Measurements from ENCODE around the gene TMEM176B. TPM values are rescaled to one million over a fixed set of nuclear protein-coding genes. Genes with fewer than 3 reads are reported as not detected.

The TMEM176B gene
- total and polyA plus RNA-seq, 2 donors from 2014 or later: 345 to 542 TPM

- Histone ChIP-seq H3K9ac (ENCODE audit: low read length in 3 of 3) (no peak overlapping the region), H3K4me1 (ENCODE audit: control insufficient read depth in 2 of 3, insufficient read depth in 2 of 3, low read depth in 1 of 3, low read length in 3 of 3) (peaks cover 0 to 6% (median 5%) of the 10 kb centered on the region in 3 donors), H3K36me3 (ENCODE audit: control insufficient read depth in 2 of 3, insufficient read depth in 3 of 3, low read length in 3 of 3) (no peaks in the 10 kb centered on the region), H3K27me3 (ENCODE audit: control insufficient read depth, insufficient read depth, low read length) (no peaks in the 10 kb centered on the region), H3K27ac (ENCODE audit: low read depth in 2 of 2, low read length in 2 of 2) (no peak overlapping the region), H3K4me3 (ENCODE audit: low read length in 3 of 3) (no peak overlapping the region), H3K9me3 (ENCODE audit: control insufficient read depth in 2 of 3, insufficient read depth in 1 of 3, low read length in 3 of 3) (no peaks in the 10 kb centered on the region)
- intact Hi-C loops (cut with DNase I): no loop called here
- FAIRE-seq (no peak), DNase-seq (no peak)
- TF ChIP-seq CTCF (IDR thresholded peaks at IDR 0.05; ENCODE audit: borderline replicate concordance, extremely low read depth, insufficient read depth): no peak
Observed at GRCh38 chr7:150781103-150781502, 19.1 kb downstream of the TMEM176B start.

DNA sequence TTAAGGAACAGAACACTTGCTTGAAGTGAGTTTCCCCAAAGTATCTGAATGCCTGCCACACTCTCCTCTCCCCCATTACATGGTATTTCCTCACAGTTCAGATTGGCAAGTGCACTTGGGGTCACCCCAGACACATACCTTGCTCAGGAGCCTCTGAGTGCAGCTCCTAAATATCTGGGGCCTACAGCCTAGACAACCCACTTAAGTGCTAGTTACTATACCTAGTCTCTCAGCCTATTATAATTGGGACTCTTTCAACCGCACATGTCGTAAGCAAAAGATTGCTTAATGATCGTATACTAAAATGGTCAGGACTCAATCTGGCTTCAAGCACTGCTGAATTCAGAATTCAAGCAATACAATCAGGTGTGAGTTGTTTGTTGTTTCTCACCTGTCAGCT is 19.9 kb downstream of the TMEM176B start:
- no peaks in the 10 kb centered on the region for H3K27me3 ChIP-seq (ENCODE audit: control insufficient read depth, insufficient read depth, low read length)
- no peak for DNase-seq
- no peaks in the 10 kb centered on the region for H3K36me3 ChIP-seq (ENCODE audit: control insufficient read depth in 2 of 3, insufficient read depth in 3 of 3, low read length in 3 of 3)
- H3K9me3 ChIP-seq (ENCODE audit: control insufficient read depth in 2 of 3, insufficient read depth in 1 of 3, low read length in 3 of 3): no peaks in the 10 kb centered on the region
- peaks cover 0 to 6% (median 5%) of the 10 kb centered on the region in 3 donors for H3K4me1 ChIP-seq (ENCODE audit: control insufficient read depth in 2 of 3, insufficient read depth in 2 of 3, low read depth in 1 of 3, low read length in 3 of 3)
- no peak for TF ChIP-seq CTCF (IDR thresholded peaks at IDR 0.05; ENCODE audit: borderline replicate concordance, extremely low read depth, insufficient read depth)
- H3K9ac ChIP-seq (ENCODE audit: low read length in 3 of 3): no peak overlapping the region
- intact Hi-C loops (cut with DNase I): no loop called here
- H3K4me3 ChIP-seq (ENCODE audit: low read length in 3 of 3): no peak overlapping the region
- no peak for FAIRE-seq
- H3K27ac ChIP-seq (ENCODE audit: low read depth in 2 of 2, low read length in 2 of 2): no peak overlapping the region

- H3K36me3 ChIP-seq (ENCODE audit: control insufficient read depth in 2 of 3, insufficient read depth in 3 of 3, low read length in 3 of 3): no peaks in the 10 kb centered on the region
- peak; percentile 82 to 89 (median 84) for DNase-seq
- peak; percentile 59 for FAIRE-seq
- H3K9me3 ChIP-seq (ENCODE audit: control insufficient read depth in 2 of 3, insufficient read depth in 1 of 3, low read length in 3 of 3): no peaks in the 10 kb centered on the region
- TF ChIP-seq CTCF (IDR thresholded peaks at IDR 0.05; ENCODE audit: borderline replicate concordance, extremely low read depth, insufficient read depth): peak; percentile 86
- H3K9ac ChIP-seq (ENCODE audit: low read length in 3 of 3): no peak overlapping the region
- no peaks in the 10 kb centered on the region for H3K4me1 ChIP-seq (ENCODE audit: control insufficient read depth in 2 of 3, insufficient read depth in 2 of 3, low read depth in 1 of 3, low read length in 3 of 3)
- H3K4me3 ChIP-seq (ENCODE audit: low read length in 3 of 3): no peak overlapping the region
- H3K27me3 ChIP-seq (ENCODE audit: control insufficient read depth, insufficient read depth, low read length): no peaks in the 10 kb centered on the region
- intact Hi-C loops (cut with DNase I): no loop called here
- H3K27ac ChIP-seq (ENCODE audit: low read depth in 2 of 2, low read length in 2 of 2): no peak overlapping the region
Observed at GRCh38 chr7:150778738-150779301, 21.3 kb downstream of the TMEM176B start.
